H9 (cell line): Measurements from ENCODE around the gene NEUROD2. TPM values are rescaled to one million over a fixed set of nuclear protein-coding genes. Genes with fewer than 3 reads are reported as not detected.

ENCODE experiments used
- DNase-seq: peaks from one replicate; pipeline ENCODE4 v3.0.0-alpha.2; 2017
- H2AFZ ChIP-seq: one replicate; pipeline ENCODE4 v1.6.1; 2013; ENCODE audit warnings: mild to moderate bottlenecking, low read length, control low read depth, moderate library complexity
- H2AK5ac ChIP-seq: 2 replicates; pipeline ENCODE4 v1.6.1; 2013; ENCODE audit warnings: low read length, control low read depth, mixed read lengths; ENCODE audit not compliant: insufficient read length
- H2BK120ac ChIP-seq: one replicate; pipeline ENCODE4 v1.6.1; 2013; ENCODE audit warnings: low read depth, mild to moderate bottlenecking, low read length, control low read depth, inconsistent platforms; ENCODE audit not compliant: poor library complexity, severe bottlenecking
- H2BK12ac ChIP-seq: 2 replicates; pipeline ENCODE4 v1.6.1; 2013; ENCODE audit warnings: low read length, control low read depth, mixed read lengths, low read depth; ENCODE audit not compliant: insufficient read length
- H2BK15ac ChIP-seq: 2 replicates; pipeline ENCODE4 v1.6.1; 2013; ENCODE audit warnings: low read depth, low read length, control low read depth
- H2BK20ac ChIP-seq: one replicate; pipeline ENCODE4 v1.6.1; 2013; ENCODE audit warnings: low read depth, mild to moderate bottlenecking, low read length, control low read depth, inconsistent platforms; ENCODE audit not compliant: poor library complexity, severe bottlenecking
- H2BK5ac ChIP-seq: 2 replicates; pipeline ENCODE4 v1.6.1; 2013; ENCODE audit warnings: low read length, control low read depth, mixed read lengths; ENCODE audit not compliant: insufficient read length
- H3K14ac ChIP-seq: 2 replicates; pipeline ENCODE4 v1.6.1; 2013; ENCODE audit warnings: low read length, control low read depth; ENCODE audit not compliant: insufficient read depth
- H3K18ac ChIP-seq: 2 replicates; pipeline ENCODE4 v1.6.1; 2013; ENCODE audit warnings: low read depth, mild to moderate bottlenecking, mixed read lengths, low read length, control low read depth; ENCODE audit not compliant: insufficient read length
- H3K23ac ChIP-seq: 2 replicates; pipeline ENCODE4 v1.6.1; 2013; ENCODE audit warnings: low read length, control low read depth, mixed read lengths, low read depth; ENCODE audit not compliant: insufficient read length
- H3K23me2 ChIP-seq: 2 replicates; pipeline ENCODE4 v1.6.1; 2013; ENCODE audit warnings: low read depth, mild to moderate bottlenecking, mixed read lengths, low read length, control low read depth; ENCODE audit not compliant: insufficient read length, poor library complexity, severe bottlenecking
- H3K27ac ChIP-seq: 2 replicates; pipeline ENCODE4 v1.5.1; 2013; ENCODE audit warnings: low read length, control low read depth, mixed read lengths, low read depth; ENCODE audit not compliant: insufficient read length
- H3K27me3 ChIP-seq: 2 replicates; pipeline ENCODE4 v1.6.1; 2013; ENCODE audit warnings: low read length, control low read depth, inconsistent platforms; ENCODE audit not compliant: insufficient read depth
- H3K4ac ChIP-seq: 2 replicates; pipeline ENCODE4 v1.6.1; 2013; ENCODE audit warnings: low read depth, mild to moderate bottlenecking, control low read depth, inconsistent platforms, low read length, moderate library complexity
- H3K4me1 ChIP-seq: 2 replicates; pipeline ENCODE4 v1.6.1; 2013; ENCODE audit warnings: low read length, control low read depth, inconsistent platforms; ENCODE audit not compliant: insufficient read depth
- H3K4me2 ChIP-seq: 2 replicates; pipeline ENCODE4 v1.6.1; 2013; ENCODE audit warnings: low read length, control low read depth, mixed read lengths; ENCODE audit not compliant: insufficient read length, insufficient read depth
- H3K56ac ChIP-seq: 2 replicates; pipeline ENCODE4 v1.6.1; 2013; ENCODE audit warnings: low read depth, mild to moderate bottlenecking, mixed read lengths, low read length, control low read depth; ENCODE audit not compliant: insufficient read length
- H3K79me1 ChIP-seq: 2 replicates; pipeline ENCODE4 v1.6.1; 2013; ENCODE audit warnings: low read depth, mild to moderate bottlenecking, moderate library complexity, low read length, control low read depth, inconsistent platforms; ENCODE audit not compliant: insufficient read depth, poor library complexity, severe bottlenecking
- H3K79me2 ChIP-seq: 2 replicates; pipeline ENCODE4 v1.6.1; 2013; ENCODE audit warnings: low read length, control low read depth, inconsistent platforms; ENCODE audit not compliant: insufficient read depth
- H3K9ac ChIP-seq: 2 replicates; pipeline ENCODE4 v1.6.1; 2013; ENCODE audit warnings: low read length, control low read depth, mixed read lengths; ENCODE audit not compliant: insufficient read length; ENCODE audit errors: extremely low read depth
- H3K9me3 ChIP-seq: one replicate; pipeline ENCODE4 v1.6.1; 2013; ENCODE audit warnings: low read depth, low read length, inconsistent platforms; ENCODE audit not compliant: control insufficient read depth
- H3T11ph ChIP-seq: one replicate; pipeline ENCODE4 v1.6.1; 2013; ENCODE audit warnings: mild to moderate bottlenecking, low read length, control low read depth, inconsistent platforms
- H4K20me1 ChIP-seq: one replicate; pipeline ENCODE4 v1.6.1; 2013; ENCODE audit not compliant: control insufficient read depth, insufficient read length, insufficient read depth
- H4K5ac ChIP-seq: 2 replicates; pipeline ENCODE4 v1.6.1; 2013; ENCODE audit warnings: low read depth, mild to moderate bottlenecking, mixed read lengths, low read length, control low read depth; ENCODE audit not compliant: insufficient read length
- H4K8ac ChIP-seq: replicated peaks from 2 replicates; pipeline ENCODE4 v1.6.1; 2013; ENCODE audit warnings: low read length, control low read depth, mixed read lengths, low read depth; ENCODE audit not compliant: insufficient read length
- H4K91ac ChIP-seq: 2 replicates; pipeline ENCODE4 v1.6.1; 2013; ENCODE audit warnings: low read depth, mild to moderate bottlenecking, moderate library complexity, mixed read lengths, low read length, control low read depth; ENCODE audit not compliant: insufficient read length
- H3K27ac Mint-ChIP-seq, 3 experiments: 2 replicates in 2 of 3; 3 replicates in 1 of 3; pipeline ENCODE4 v1.8.0; 2020 to 2021; ENCODE audit warnings: mixed read lengths in 3 of 3, mild to moderate bottlenecking in 1 of 3, moderate library complexity in 1 of 3
- H3K27me3 Mint-ChIP-seq: 2 replicates; pipeline ENCODE4 v1.8.0; 2021; ENCODE audit warnings: low read depth, mild to moderate bottlenecking, moderate library complexity, mixed read lengths
- H3K36me3 Mint-ChIP-seq, 3 experiments: 2 replicates in 2 of 3; 3 replicates in 1 of 3; pipeline ENCODE4 v1.8.0; 2020 to 2021; ENCODE audit warnings: low read depth in 3 of 3, mixed read lengths in 3 of 3; ENCODE audit not compliant: insufficient read depth in 1 of 3
- H3K4me1 Mint-ChIP-seq, 2 experiments: 2 replicates each; pipeline ENCODE4 v1.8.0; 2020; ENCODE audit warnings: mixed read lengths in 2 of 2
- H3K4me3 Mint-ChIP-seq, 2 experiments: 2 replicates in 1 of 2; 3 replicates in 1 of 2; pipeline ENCODE4 v1.8.0; 2020 to 2021; ENCODE audit warnings: mild to moderate bottlenecking in 2 of 2, mixed read lengths in 2 of 2, moderate library complexity in 1 of 2
- H3K9me3 Mint-ChIP-seq, 2 experiments: 2 replicates in 1 of 2; 3 replicates in 1 of 2; pipeline ENCODE4 v1.8.0; 2020; ENCODE audit warnings: mild to moderate bottlenecking in 2 of 2, mixed read lengths in 2 of 2, moderate library complexity in 1 of 2
- CTCF ChIP-seq: fragments of 200-600 bp; sonication (generic); conservative IDR thresholded peaks from 3 replicates; pipeline ENCODE4 v1.8.0; 2021; ENCODE audit warnings: antibody characterized with exemption, mild to moderate bottlenecking
- WGBS: extraction: QIAGEN DNeasy Blood & Tissue Kit; methylation state at CpG from one replicate; pipeline ENCODE4 v1.1.7; 2013; ENCODE audit warnings: missing lambda C conversion rate, low lambda C conversion rate, mixed read lengths; ENCODE audit not compliant: insufficient read length; ENCODE audit errors: extremely low coverage; 5-methylcytosine and 5-hydroxymethylcytosine counted together
- total RNA-seq: library from RNA; stranded (reverse); gene quantifications from 2 replicates; pipeline ENCODE4 v1.2.1, GENCODE V29; 2021

NEUROD2 gene
- total RNA-seq, 1 experiment from 2014 or later: not detected

GRCh38 chr17:39622380-39623006, 14.8 kb upstream of the NEUROD2 start:
- no peaks in the 10 kb centered on the region for H4K20me1 ChIP-seq
- no peak overlapping the region for H3K27ac ChIP-seq
- no peak for TF ChIP-seq CTCF
- no peaks in the 10 kb centered on the region for H3K79me1 ChIP-seq
- H3K4me2 ChIP-seq: no peak overlapping the region
- H3K9me3 ChIP-seq: no peaks in the 10 kb centered on the region
- peaks cover 33 to 43% of the 10 kb centered on the region in 2 experiments for H3K4me1 Mint-ChIP-seq
- H4K8ac ChIP-seq: no peak overlapping the region
- peaks cover 12% of the 10 kb centered on the region; the same call in 1 of the 2 replicates for H3K27me3 ChIP-seq
- H3K56ac ChIP-seq: no peak overlapping the region
- H2BK5ac ChIP-seq: no peak overlapping the region
- H3K27me3 Mint-ChIP-seq: peaks cover 92% of the 10 kb centered on the region
- no peak overlapping the region for H3K23ac ChIP-seq
- H3K36me3 Mint-ChIP-seq: no peaks in the 10 kb centered on the region; a peak in 1 of 7 replicates
- peak overlapping the region in 1 of 2 experiments; percentile 48; a peak in 1 of 5 replicates for H3K4me3 Mint-ChIP-seq
- H3K18ac ChIP-seq: no peak overlapping the region
- no peak overlapping the region for H2BK120ac ChIP-seq
- H3K27ac Mint-ChIP-seq: no peak overlapping the region; a peak in 1 of 7 replicates
- H3K4ac ChIP-seq: no peak overlapping the region
- H3K14ac ChIP-seq: no peak overlapping the region
- H3K4me1 ChIP-seq: no peaks in the 10 kb centered on the region
- no peak overlapping the region for H2AK5ac ChIP-seq
- H3K9me3 Mint-ChIP-seq: no peaks in the 10 kb centered on the region; a peak in 1 of 5 replicates
- no peak overlapping the region for H2AFZ ChIP-seq
- no peak overlapping the region for H2BK12ac ChIP-seq
- H2BK20ac ChIP-seq: no peak overlapping the region
- H4K5ac ChIP-seq: no peak overlapping the region
- no peak overlapping the region for H3T11ph ChIP-seq
- H3K9ac ChIP-seq: no peak overlapping the region
- WGBS: no CpG with 5 or more reads among the region's 16 CpGs
- DNase-seq: peak; percentile 35
- H3K79me2 ChIP-seq: no peaks in the 10 kb centered on the region
- no peak overlapping the region for H4K91ac ChIP-seq
- H2BK15ac ChIP-seq: no peak overlapping the region
- peaks cover 11% of the 10 kb centered on the region for H3K23me2 ChIP-seq
